ENCODE measurements around the gene PPCS.

GRCh38 chr1:42453386-42453785, 3.0 kb upstream of the PPCS start:
- TF ChIP-seq ZNF664 (tag by site-specific recombination; IDR thresholded peaks at IDR 0.05) = no peak
- TF ChIP-seq, protein P1, sequence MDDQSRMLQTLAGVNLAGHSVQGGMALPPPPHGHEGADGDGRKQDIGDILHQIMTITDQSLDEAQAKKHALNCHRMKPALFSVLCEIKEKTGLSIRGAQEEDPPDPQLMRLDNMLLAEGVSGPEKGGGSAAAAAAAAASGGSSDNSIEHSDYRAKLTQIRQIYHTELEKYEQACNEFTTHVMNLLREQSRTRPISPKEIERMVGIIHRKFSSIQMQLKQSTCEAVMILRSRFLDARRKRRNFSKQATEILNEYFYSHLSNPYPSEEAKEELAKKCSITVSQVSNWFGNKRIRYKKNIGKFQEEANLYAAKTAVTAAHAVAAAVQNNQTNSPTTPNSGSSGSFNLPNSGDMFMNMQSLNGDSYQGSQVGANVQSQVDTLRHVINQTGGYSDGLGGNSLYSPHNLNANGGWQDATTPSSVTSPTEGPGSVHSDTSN (CRISPR knock-in tag; IDR thresholded peaks at IDR 0.05) = no peak
- TF ChIP-seq, protein P2, sequence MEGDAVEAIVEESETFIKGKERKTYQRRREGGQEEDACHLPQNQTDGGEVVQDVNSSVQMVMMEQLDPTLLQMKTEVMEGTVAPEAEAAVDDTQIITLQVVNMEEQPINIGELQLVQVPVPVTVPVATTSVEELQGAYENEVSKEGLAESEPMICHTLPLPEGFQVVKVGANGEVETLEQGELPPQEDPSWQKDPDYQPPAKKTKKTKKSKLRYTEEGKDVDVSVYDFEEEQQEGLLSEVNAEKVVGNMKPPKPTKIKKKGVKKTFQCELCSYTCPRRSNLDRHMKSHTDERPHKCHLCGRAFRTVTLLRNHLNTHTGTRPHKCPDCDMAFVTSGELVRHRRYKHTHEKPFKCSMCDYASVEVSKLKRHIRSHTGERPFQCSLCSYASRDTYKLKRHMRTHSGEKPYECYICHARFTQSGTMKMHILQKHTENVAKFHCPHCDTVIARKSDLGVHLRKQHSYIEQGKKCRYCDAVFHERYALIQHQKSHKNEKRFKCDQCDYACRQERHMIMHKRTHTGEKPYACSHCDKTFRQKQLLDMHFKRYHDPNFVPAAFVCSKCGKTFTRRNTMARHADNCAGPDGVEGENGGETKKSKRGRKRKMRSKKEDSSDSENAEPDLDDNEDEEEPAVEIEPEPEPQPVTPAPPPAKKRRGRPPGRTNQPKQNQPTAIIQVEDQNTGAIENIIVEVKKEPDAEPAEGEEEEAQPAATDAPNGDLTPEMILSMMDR (tag by site-specific recombination; IDR thresholded peaks at IDR 0.05) = no peak
- no peak for TF ChIP-seq ZNF10 (tag by site-specific recombination; IDR thresholded peaks at IDR 0.05)
- no peak for TF ChIP-seq ZEB2 (tag by site-specific recombination; IDR thresholded peaks at IDR 0.05)

Measured in HEK293 (cell line).